ENCODE results near the gene NR5A1.

The NR5A1 gene

DNA sequence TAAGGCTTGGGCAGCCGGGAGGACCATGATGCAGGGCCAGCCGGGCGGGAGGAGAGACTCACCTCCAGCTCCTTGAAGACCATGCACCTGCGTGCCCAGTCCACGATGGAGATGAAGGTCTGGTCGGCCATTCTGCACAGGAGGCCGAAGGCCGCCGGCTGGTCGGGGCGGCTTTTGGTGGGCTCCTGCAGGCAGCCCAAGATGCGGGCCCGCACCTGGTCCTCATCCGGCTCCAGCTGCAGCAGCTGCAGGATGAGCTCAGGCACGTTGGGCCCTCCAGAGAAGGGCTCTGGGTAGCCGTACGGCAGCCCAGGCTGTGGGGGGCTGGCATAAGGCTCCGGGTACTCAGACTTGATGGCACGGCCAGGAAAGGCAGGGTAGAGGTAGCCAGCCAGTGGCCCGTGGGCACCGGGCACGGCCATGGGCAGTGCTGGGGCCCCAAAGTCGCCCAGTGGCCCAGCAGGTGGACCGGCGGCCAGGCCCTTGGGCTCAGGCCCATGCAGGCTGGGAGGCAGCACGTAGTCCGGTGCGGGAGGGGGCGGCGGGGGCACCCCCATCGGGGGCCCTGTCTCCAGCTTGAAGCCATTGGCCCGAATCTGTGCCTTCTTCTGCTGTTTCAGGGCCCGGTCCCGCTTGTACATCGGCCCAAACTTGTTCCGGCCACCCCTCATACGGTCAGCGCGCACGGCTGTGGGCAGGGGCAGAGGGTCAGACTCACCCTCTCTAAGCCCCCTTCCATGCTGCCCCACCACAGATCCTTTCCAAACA is 7.0 kb downstream of the NR5A1 start:
- H3K4me3 ChIP-seq (ENCODE audit: low read length in 2 of 2) = no peak overlapping the region
- H3K9ac ChIP-seq (ENCODE audit: low read depth in 1 of 2, low read length in 2 of 2) = no peak overlapping the region
- no peaks in the 10 kb centered on the region for H3K9me3 ChIP-seq (ENCODE audit: control insufficient read depth in 2 of 2, low read length in 2 of 2)
- no peak overlapping the region for H3K27ac ChIP-seq (ENCODE audit: low read depth in 2 of 2, low read length in 2 of 2)
- H3K36me3 ChIP-seq (ENCODE audit: control insufficient read depth in 2 of 2, insufficient read depth in 2 of 2, low read length in 2 of 2) = no peaks in the 10 kb centered on the region
- H3K4me1 ChIP-seq (ENCODE audit: control insufficient read depth in 2 of 2, insufficient read depth in 2 of 2, low read length in 2 of 2) = no peaks in the 10 kb centered on the region
- H3K27me3 ChIP-seq (ENCODE audit: control insufficient read depth in 2 of 2, insufficient read depth in 2 of 2, low read length in 2 of 2) = peaks cover 23 to 34% of the 10 kb centered on the region in 2 donors

DNA sequence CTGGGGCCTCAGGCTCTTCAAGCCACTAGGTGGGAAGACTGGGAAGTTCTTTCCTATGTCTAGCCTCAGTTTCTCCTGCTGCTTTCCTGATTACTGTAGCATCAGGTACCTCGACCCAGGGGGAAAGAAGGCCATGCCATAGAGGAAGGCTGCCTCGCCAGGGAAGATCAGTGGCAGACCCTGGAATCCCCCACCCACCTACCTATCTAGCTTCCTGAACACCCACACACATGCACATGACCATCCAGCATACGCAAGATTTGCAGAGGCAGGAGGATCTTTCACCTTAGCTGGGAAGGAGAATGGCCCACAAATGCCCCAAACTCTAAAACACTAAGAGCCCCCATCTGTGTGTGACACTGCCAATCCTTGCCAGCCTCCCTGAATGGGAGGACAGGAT is 8.0 kb downstream of the NR5A1 start:
- no peaks in the 10 kb centered on the region for H3K36me3 ChIP-seq (ENCODE audit: control insufficient read depth in 2 of 2, insufficient read depth in 2 of 2, low read length in 2 of 2)
- H3K9me3 ChIP-seq (ENCODE audit: control insufficient read depth in 2 of 2, low read length in 2 of 2) = no peaks in the 10 kb centered on the region
- H3K27me3 ChIP-seq (ENCODE audit: control insufficient read depth in 2 of 2, insufficient read depth in 2 of 2, low read length in 2 of 2) = peaks cover 21 to 33% of the 10 kb centered on the region in 2 donors
- H3K4me3 ChIP-seq (ENCODE audit: low read length in 2 of 2) = no peak overlapping the region
- H3K27ac ChIP-seq (ENCODE audit: low read depth in 2 of 2, low read length in 2 of 2) = no peak overlapping the region
- no peak overlapping the region for H3K9ac ChIP-seq (ENCODE audit: low read depth in 1 of 2, low read length in 2 of 2)
- no peaks in the 10 kb centered on the region for H3K4me1 ChIP-seq (ENCODE audit: control insufficient read depth in 2 of 2, insufficient read depth in 2 of 2, low read length in 2 of 2)

DNA sequence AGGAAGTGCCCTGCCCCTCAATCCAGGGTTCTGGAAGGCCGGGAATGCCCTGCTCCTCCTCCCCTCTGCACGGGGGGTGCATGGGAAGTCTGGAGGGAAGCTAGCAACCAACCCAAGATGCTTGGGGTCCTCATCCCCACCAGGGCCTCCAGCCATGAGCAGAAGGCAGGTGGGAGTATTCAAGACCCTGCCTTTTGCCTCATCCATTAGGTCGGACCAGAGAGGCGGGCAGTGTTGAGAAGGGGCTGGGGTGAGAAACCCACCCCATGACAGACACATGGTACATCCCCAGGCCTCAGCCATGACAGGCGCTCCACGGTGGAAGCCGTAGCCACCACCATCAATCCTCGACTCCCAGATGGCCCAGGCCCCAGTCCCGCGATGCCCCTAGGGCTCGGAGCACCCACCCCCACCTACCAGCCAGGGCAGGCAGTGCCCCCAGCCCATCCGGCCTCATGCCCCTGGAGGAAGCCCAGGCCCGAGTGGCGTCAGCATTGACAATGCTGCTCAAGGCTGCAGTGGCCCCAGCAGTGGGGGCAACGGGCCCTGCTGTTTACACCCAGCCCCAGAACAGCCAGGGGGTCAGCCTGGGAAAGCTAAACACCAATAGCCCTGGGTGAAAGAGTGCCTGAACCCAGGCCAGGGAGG is 8.6 kb downstream of the NR5A1 start:
- no peaks in the 10 kb centered on the region for H3K36me3 ChIP-seq (ENCODE audit: control insufficient read depth in 2 of 2, insufficient read depth in 2 of 2, low read length in 2 of 2)
- H3K9me3 ChIP-seq (ENCODE audit: control insufficient read depth in 2 of 2, low read length in 2 of 2) = no peaks in the 10 kb centered on the region
- H3K9ac ChIP-seq (ENCODE audit: low read depth in 1 of 2, low read length in 2 of 2) = no peak overlapping the region
- peaks cover 16 to 29% of the 10 kb centered on the region in 2 donors for H3K27me3 ChIP-seq (ENCODE audit: control insufficient read depth in 2 of 2, insufficient read depth in 2 of 2, low read length in 2 of 2)
- H3K4me3 ChIP-seq (ENCODE audit: low read length in 2 of 2) = no peak overlapping the region
- H3K27ac ChIP-seq (ENCODE audit: low read depth in 2 of 2, low read length in 2 of 2) = no peak overlapping the region
- no peaks in the 10 kb centered on the region for H3K4me1 ChIP-seq (ENCODE audit: control insufficient read depth in 2 of 2, insufficient read depth in 2 of 2, low read length in 2 of 2)

DNA sequence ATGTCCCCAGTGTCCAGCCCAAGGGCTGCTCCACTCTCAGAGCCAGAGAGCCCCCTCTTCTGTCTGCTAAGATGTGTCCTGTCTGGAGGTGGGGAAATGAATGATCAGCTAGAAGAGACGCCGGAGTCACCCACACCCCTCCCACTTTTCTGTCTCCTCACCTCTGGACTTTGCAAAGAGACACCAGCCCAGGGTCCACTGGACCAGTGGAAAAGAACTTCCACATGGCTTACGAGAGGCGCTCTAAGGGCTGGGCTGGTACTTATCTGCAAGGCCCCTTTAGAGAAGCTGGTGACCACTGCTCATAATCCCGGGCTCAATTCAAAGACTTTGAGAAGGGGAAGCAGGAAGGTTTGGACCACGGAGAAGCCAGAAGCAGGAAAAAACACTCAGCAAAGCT is 9.2 kb downstream of the NR5A1 start:
- H3K36me3 ChIP-seq (ENCODE audit: control insufficient read depth in 2 of 2, insufficient read depth in 2 of 2, low read length in 2 of 2) = no peaks in the 10 kb centered on the region
- H3K27me3 ChIP-seq (ENCODE audit: control insufficient read depth in 2 of 2, insufficient read depth in 2 of 2, low read length in 2 of 2) = peaks cover 10 to 24% of the 10 kb centered on the region in 2 donors

DNA sequence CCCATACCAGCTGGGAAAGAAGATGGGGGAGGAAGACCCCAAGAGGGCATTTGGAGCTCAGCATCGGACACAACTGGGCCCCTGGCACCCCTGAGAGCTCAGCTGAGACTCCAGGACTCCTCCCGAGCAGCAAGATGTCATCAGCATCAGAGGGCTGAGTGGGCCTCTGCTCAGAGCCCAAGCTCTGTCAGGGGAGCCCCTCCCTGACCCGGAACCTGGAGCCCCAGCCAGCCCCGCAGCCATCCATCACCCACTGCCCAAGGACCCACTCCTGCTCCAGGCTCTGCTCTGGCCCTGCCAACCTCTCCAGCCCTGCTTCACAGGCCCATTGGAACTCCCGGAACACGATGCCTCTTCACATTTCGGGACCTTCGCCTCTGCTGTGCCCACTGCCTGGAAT is 9.8 kb downstream of the NR5A1 start:
- Histone ChIP-seq H3K9ac (ENCODE audit: low read depth in 1 of 2, low read length in 2 of 2) (no peak overlapping the region), H3K36me3 (ENCODE audit: control insufficient read depth in 2 of 2, insufficient read depth in 2 of 2, low read length in 2 of 2) (no peaks in the 10 kb centered on the region), H3K9me3 (ENCODE audit: control insufficient read depth in 2 of 2, low read length in 2 of 2) (no peaks in the 10 kb centered on the region), H3K27ac (ENCODE audit: low read depth in 2 of 2, low read length in 2 of 2) (no peak overlapping the region), H3K4me3 (ENCODE audit: low read length in 2 of 2) (no peak overlapping the region), H3K27me3 (ENCODE audit: control insufficient read depth in 2 of 2, insufficient read depth in 2 of 2, low read length in 2 of 2) (peaks cover 6 to 20% of the 10 kb centered on the region in 2 donors), H3K4me1 (ENCODE audit: control insufficient read depth in 2 of 2, insufficient read depth in 2 of 2, low read length in 2 of 2) (no peaks in the 10 kb centered on the region)

More for the DNA sequence above, 9.2 kb downstream of the NR5A1 start:
- Histone ChIP-seq H3K27ac (ENCODE audit: low read depth in 2 of 2, low read length in 2 of 2) (no peak overlapping the region), H3K4me1 (ENCODE audit: control insufficient read depth in 2 of 2, insufficient read depth in 2 of 2, low read length in 2 of 2) (no peaks in the 10 kb centered on the region), H3K9ac (ENCODE audit: low read depth in 1 of 2, low read length in 2 of 2) (no peak overlapping the region), H3K9me3 (ENCODE audit: control insufficient read depth in 2 of 2, low read length in 2 of 2) (no peaks in the 10 kb centered on the region), H3K4me3 (ENCODE audit: low read length in 2 of 2) (no peak overlapping the region)

DNA sequence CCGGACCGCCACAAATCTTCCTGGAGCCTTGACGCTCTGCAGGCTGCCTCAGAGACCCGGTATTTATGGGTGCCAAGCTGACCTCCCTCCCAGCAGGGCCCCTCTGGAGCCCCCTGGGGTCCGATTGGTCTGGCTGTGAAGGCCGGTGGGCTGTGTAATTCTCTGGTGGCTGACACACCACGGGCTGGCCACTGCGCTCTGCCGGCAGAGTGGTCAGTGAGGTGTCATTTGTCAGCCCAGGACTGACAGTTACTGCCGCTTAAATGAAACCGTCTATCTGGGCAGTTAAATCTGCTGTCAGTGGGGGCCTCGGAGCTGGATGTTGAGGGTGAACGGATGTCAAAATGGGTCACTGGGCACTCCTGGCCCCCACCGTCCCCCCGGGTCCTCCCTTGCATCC is 10.7 kb downstream of the NR5A1 start:
- H3K4me1 ChIP-seq (ENCODE audit: control insufficient read depth in 2 of 2, insufficient read depth in 2 of 2, low read length in 2 of 2) = no peaks in the 10 kb centered on the region
- peaks cover 3 to 11% of the 10 kb centered on the region in 2 donors for H3K27me3 ChIP-seq (ENCODE audit: control insufficient read depth in 2 of 2, insufficient read depth in 2 of 2, low read length in 2 of 2)
- no peak overlapping the region for H3K4me3 ChIP-seq (ENCODE audit: low read length in 2 of 2)
- H3K9me3 ChIP-seq (ENCODE audit: control insufficient read depth in 2 of 2, low read length in 2 of 2) = no peaks in the 10 kb centered on the region
- H3K36me3 ChIP-seq (ENCODE audit: control insufficient read depth in 2 of 2, insufficient read depth in 2 of 2, low read length in 2 of 2) = no peaks in the 10 kb centered on the region
- no peak overlapping the region for H3K9ac ChIP-seq (ENCODE audit: low read depth in 1 of 2, low read length in 2 of 2)
- H3K27ac ChIP-seq (ENCODE audit: low read depth in 2 of 2, low read length in 2 of 2) = no peak overlapping the region

DNA sequence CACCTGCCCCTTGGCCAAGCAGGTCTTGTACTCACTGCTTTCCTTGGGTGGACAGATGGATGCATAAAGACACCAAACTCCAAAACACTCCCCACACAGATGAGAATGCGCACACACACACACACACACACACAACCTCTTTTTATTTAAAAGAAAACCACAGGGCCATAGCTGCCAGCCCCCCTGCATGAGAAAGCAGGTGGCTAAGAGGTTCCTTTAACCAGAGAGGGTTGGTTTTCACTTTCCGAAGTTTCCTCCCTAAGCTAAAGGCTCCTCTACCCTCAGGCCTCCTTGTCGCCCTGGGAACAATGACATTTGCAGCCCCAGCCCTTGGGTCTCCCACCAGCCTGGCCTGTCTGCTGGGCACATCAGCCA is 11.1 kb downstream of the NR5A1 start:
- H3K4me1 ChIP-seq (ENCODE audit: control insufficient read depth in 2 of 2, insufficient read depth in 2 of 2, low read length in 2 of 2) = no peaks in the 10 kb centered on the region
- no peak overlapping the region for H3K27ac ChIP-seq (ENCODE audit: low read depth in 2 of 2, low read length in 2 of 2)
- no peaks in the 10 kb centered on the region for H3K36me3 ChIP-seq (ENCODE audit: control insufficient read depth in 2 of 2, insufficient read depth in 2 of 2, low read length in 2 of 2)
- no peaks in the 10 kb centered on the region for H3K9me3 ChIP-seq (ENCODE audit: control insufficient read depth in 2 of 2, low read length in 2 of 2)
- H3K9ac ChIP-seq (ENCODE audit: low read depth in 1 of 2, low read length in 2 of 2) = no peak overlapping the region
- H3K27me3 ChIP-seq (ENCODE audit: control insufficient read depth in 2 of 2, insufficient read depth in 2 of 2, low read length in 2 of 2) = peaks cover 3 to 8% of the 10 kb centered on the region in 2 donors
- H3K4me3 ChIP-seq (ENCODE audit: low read length in 2 of 2) = no peak overlapping the region

DNA sequence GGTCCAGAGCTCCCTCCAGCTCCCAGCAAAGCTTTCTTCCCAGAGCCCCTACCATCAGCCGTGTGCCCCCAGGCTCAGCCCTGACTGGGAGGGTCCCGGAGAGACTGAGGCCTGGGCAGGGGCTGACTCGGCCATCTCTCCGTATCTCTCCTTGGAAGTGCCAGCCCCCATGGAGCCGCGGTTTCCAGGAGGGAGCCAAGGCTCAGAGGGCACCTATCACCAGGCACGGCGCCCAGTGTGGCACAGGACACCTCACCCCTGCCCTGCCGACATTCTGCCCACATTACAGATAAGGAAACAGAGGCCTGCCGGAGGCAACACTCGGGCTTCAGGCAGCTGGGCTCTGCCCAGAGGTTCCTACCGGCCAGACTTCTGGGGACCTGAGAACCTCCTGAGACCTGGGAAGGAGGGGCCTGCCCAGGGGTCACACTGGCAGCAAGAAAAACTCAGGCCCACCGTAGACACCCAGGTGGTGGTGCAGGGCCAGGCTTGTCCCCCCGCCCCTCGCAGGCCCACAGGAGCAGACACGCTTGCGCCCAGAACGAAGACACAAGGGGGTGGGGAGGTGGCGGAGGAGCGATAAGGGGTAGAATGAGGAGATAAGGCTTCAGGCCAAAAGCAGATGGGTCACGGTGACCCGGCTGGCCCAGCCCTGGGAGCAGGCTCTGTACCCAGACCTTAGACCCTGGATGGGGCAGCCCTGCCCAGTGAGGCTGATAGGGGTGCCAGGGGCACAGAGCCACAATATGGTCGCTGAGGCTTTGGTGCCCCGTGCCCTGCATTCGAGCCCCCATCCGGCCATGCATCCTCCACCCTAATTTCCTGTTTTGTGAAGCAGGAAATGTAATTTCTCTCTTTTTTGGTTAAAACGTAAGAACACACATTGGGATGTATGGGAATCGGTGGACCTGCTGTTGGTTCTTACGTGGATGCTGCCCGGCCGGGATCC is 11.8 kb downstream of the NR5A1 start:
- Histone ChIP-seq H3K27ac (ENCODE audit: low read depth in 2 of 2, low read length in 2 of 2) (no peak overlapping the region), H3K4me3 (ENCODE audit: low read length in 2 of 2) (no peak overlapping the region), H3K36me3 (ENCODE audit: control insufficient read depth in 2 of 2, insufficient read depth in 2 of 2, low read length in 2 of 2) (no peaks in the 10 kb centered on the region), H3K9me3 (ENCODE audit: control insufficient read depth in 2 of 2, low read length in 2 of 2) (no peaks in the 10 kb centered on the region), H3K4me1 (ENCODE audit: control insufficient read depth in 2 of 2, insufficient read depth in 2 of 2, low read length in 2 of 2) (no peaks in the 10 kb centered on the region), H3K9ac (ENCODE audit: low read depth in 1 of 2, low read length in 2 of 2) (no peak overlapping the region), H3K27me3 (ENCODE audit: control insufficient read depth in 2 of 2, insufficient read depth in 2 of 2, low read length in 2 of 2) (peaks cover 3 to 4% of the 10 kb centered on the region in 2 donors)

DNA sequence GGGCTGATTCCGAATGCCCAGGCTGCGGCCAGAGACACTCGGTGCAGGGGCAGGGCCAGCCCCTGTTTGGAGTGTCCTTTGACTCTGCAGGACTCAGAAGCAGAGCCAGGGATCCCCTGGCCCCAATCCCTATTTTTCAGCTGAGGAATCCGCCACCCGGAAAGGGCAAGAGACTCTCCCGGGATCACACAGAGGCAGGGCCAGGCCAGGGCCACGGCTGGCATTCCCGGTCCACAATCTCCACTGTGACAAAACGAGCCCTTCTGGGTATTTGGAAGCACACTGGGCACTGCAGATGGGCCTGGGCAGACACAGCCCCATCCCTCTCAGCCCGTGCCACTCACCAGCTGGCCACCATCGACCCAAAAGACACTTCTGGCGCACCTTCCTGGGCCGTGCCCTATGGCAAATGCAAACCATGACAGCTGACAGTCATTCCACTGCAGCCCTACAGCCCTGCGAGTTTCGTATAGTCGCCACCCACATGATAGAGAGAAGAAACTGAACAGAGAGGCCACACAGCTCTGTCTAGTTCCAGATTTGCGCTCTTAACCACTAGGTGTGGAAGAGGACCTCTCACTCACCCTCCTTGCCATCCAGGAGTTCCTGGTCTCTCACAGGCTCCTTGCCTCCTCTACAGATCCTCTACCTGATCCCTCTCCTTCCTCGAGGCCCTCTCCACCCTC is 13.3 kb downstream of the NR5A1 start:
- Histone ChIP-seq H3K9ac (ENCODE audit: low read depth in 1 of 2, low read length in 2 of 2) (no peak overlapping the region), H3K4me3 (ENCODE audit: low read length in 2 of 2) (no peak overlapping the region), H3K27me3 (ENCODE audit: control insufficient read depth in 2 of 2, insufficient read depth in 2 of 2, low read length in 2 of 2) (peaks cover 3 to 7% of the 10 kb centered on the region in 2 donors), H3K9me3 (ENCODE audit: control insufficient read depth in 2 of 2, low read length in 2 of 2) (no peaks in the 10 kb centered on the region), H3K4me1 (ENCODE audit: control insufficient read depth in 2 of 2, insufficient read depth in 2 of 2, low read length in 2 of 2) (no peaks in the 10 kb centered on the region), H3K36me3 (ENCODE audit: control insufficient read depth in 2 of 2, insufficient read depth in 2 of 2, low read length in 2 of 2) (no peaks in the 10 kb centered on the region), H3K27ac (ENCODE audit: low read depth in 2 of 2, low read length in 2 of 2) (no peak overlapping the region)

Data from mucosa of rectum (tissue), 2 donors.